OCI-LY7 (cell line): ENCODE results near the gene GBX2.

Source experiments
- EZH2phosphoT487 ChIP-seq: fragments of 200-600 bp; sonication (generic); IDR thresholded peaks from 2 replicates; pipeline ENCODE4 v1.6.1; 2018; ENCODE audit warnings: low read depth, borderline replicate concordance, mild to moderate bottlenecking, mixed run types, antibody characterized with exemption, low read length, moderate library complexity, mixed read lengths
- TF ChIP-seq, protein P1 (sequence below): fragments of 200-600 bp; sonication (generic); conservative IDR thresholded peaks from 2 replicates; pipeline ENCODE4 v1.5.1; 2014; ENCODE audit warnings: mild to moderate bottlenecking, antibody characterized with exemption, low read length, moderate library complexity, mixed read lengths

DNA sequence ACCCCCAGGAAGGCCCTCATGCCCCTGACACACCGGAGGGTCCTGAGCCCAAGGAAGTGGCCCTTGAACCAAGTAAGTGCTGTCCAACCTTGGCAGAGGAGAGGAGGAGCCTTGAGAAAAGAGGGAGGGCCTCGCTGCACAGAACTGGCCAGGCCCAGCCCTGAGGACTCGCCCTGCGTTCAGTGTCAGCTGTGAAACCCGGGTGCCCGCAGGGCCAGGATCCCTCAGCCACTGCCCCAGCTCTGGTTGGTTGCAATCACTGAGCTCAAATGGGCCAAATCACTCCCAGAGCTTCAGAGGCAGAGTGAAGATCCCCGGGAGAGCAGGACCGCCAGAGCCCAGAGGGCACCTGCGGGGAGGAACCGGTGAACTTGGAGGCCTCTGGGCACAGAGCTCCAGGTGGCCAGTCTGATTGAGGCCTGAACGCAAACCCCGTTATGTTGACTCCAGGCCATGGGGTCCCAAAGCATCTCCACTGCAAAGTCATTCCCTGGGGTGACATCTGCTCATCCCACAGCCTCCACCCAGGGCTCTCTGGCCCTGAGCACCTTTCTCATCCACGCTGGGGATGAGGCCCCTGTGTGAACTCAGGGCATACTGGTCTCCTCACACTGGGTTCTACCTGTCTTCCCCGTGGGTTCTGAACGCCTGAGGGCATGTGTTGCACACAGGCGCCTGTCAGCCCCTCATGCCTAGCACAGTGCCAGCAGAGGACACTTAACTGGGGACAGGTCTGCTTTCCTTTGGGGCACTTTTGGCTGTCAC, 11.9 kb downstream of the GBX2 start:
- TF ChIP-seq, protein P1, sequence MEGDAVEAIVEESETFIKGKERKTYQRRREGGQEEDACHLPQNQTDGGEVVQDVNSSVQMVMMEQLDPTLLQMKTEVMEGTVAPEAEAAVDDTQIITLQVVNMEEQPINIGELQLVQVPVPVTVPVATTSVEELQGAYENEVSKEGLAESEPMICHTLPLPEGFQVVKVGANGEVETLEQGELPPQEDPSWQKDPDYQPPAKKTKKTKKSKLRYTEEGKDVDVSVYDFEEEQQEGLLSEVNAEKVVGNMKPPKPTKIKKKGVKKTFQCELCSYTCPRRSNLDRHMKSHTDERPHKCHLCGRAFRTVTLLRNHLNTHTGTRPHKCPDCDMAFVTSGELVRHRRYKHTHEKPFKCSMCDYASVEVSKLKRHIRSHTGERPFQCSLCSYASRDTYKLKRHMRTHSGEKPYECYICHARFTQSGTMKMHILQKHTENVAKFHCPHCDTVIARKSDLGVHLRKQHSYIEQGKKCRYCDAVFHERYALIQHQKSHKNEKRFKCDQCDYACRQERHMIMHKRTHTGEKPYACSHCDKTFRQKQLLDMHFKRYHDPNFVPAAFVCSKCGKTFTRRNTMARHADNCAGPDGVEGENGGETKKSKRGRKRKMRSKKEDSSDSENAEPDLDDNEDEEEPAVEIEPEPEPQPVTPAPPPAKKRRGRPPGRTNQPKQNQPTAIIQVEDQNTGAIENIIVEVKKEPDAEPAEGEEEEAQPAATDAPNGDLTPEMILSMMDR = no peak
- TF ChIP-seq EZH2phosphoT487 = no peak
